Stimulated activated naive CD8-positive, alpha-beta T cell treated with anti-CD3 and anti-CD28 coated beads, Interleukin-15, Interleukin-2, amounts not matched to agents 100 ng/mL and 50 ng/mL, for 24 hours (primary cell): Measurements from ENCODE around the gene KRT8.
"Not testable (repeated sequence)": the region's sequence is repeated elsewhere in the genome, so short reads cannot be mapped to it uniquely, and the experiment has no call there.

Source experiments
- H3K27ac Mint-ChIP-seq: one replicate; pipeline ENCODE4 v1.8.0; 2021; ENCODE audit warnings: mild to moderate bottlenecking, mixed read lengths
- H3K27me3 Mint-ChIP-seq: one replicate; pipeline ENCODE4 v1.8.0; 2021; ENCODE audit warnings: mixed read lengths
- H3K36me3 Mint-ChIP-seq: one replicate; pipeline ENCODE4 v1.8.0; 2021; ENCODE audit warnings: low read depth, mixed read lengths
- H3K4me1 Mint-ChIP-seq: one replicate; pipeline ENCODE4 v1.8.0; 2021; ENCODE audit warnings: low read depth, mixed read lengths
- H3K4me3 Mint-ChIP-seq: one replicate; pipeline ENCODE4 v1.8.0; 2021; ENCODE audit warnings: mild to moderate bottlenecking, mixed read lengths
- H3K9me3 Mint-ChIP-seq: one replicate; pipeline ENCODE4 v1.8.0; 2021; ENCODE audit warnings: mixed read lengths

KRT8 gene

DNA sequence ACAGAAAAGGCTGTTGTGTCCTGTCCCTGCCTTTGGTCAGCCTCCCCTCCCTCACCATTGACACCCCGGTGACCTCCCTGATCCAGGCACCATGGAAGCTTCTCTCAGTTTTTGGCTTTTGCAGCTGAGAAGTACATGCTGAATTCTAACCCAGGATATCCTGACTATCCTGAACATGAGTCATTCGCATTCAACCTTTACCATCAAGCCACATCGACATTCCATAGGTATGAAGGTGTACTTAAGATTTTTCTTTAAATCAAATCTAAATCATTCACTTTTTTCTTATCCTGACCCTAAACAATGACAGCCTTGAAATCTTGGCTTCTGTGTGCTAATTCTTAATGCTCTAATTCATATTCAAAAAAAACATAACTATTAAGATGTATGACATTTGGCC, 47.4 kb downstream of the KRT8 start:
- Mint-ChIP-seq H3K27ac (no peak overlapping the region), H3K36me3 (no peaks in the 10 kb centered on the region), H3K27me3 (peaks cover 4% of the 10 kb centered on the region), H3K4me3 (no peak overlapping the region), H3K9me3 (no peaks in the 10 kb centered on the region), H3K4me1 (no peaks in the 10 kb centered on the region)

DNA sequence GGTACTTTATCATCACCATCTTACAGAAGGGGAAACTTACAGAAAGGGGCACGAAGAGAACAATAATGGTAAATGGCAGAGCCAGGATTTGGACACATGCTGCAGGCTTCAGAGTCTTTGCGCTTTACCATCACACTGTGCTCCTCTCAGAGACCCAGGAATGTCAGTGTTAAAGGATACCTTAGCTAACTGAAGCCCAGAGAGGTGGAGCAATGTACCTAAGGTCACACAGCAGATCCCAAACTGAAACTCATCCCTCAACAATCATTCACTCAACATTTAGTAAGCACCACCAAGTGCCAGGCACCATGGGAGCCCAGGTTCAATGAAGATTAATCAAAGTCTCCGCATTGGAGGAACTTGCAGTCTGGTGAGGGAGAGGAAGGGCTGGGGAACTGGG, 48.1 kb downstream of the KRT8 start:
- Mint-ChIP-seq H3K4me3 (no peak overlapping the region), H3K27ac (no peak overlapping the region), H3K36me3 (no peaks in the 10 kb centered on the region), H3K27me3 (peaks cover 4% of the 10 kb centered on the region), H3K9me3 (no peaks in the 10 kb centered on the region), H3K4me1 (no peaks in the 10 kb centered on the region)

DNA sequence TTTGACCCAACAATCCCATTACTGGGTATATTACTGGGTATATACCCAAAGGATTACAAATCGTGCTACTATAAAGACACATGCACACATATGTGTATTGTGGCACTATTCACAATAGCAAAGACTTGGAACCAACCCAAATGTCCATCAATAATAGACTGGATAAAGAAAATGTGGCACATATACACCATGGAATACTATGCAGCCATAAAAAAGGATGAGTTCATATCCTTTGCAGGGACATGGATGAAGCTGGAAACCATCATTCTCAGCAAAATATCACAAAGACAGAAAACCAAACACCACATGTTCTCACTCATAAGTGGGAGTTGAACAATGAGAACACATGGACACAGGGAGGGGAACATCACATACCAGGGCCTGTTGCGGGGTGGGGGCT, 48.8 kb downstream of the KRT8 start:
- H3K4me3 Mint-ChIP-seq, H3K9me3 Mint-ChIP-seq, H3K27ac Mint-ChIP-seq, H3K36me3 Mint-ChIP-seq, H3K27me3 Mint-ChIP-seq, H3K4me1 Mint-ChIP-seq: not testable (repeated sequence)

DNA sequence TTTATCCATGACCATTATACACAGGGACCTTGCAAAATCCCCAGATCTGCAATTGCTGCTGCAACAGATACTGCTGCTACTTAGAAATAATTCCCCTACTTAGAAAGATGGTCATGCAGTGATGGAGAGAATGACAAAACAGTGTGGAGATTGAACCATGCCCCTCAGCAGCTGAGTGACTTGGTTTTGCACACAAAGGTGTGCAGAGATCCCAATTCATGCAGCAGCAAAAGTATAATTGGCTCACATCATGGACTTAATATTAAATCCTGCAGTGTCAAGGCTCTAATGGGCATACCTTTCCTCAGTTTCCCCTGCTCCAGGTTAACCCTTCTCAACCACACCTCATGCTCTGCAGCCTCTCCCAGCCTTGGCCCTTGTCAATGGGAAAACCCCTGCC, 53.1 kb downstream of the KRT8 start:
- no peak overlapping the region for H3K4me3 Mint-ChIP-seq
- H3K27ac Mint-ChIP-seq = no peak overlapping the region
- no peaks in the 10 kb centered on the region for H3K36me3 Mint-ChIP-seq
- no peaks in the 10 kb centered on the region for H3K9me3 Mint-ChIP-seq
- peaks cover 11% of the 10 kb centered on the region for H3K4me1 Mint-ChIP-seq
- H3K27me3 Mint-ChIP-seq = peaks cover 4% of the 10 kb centered on the region

DNA sequence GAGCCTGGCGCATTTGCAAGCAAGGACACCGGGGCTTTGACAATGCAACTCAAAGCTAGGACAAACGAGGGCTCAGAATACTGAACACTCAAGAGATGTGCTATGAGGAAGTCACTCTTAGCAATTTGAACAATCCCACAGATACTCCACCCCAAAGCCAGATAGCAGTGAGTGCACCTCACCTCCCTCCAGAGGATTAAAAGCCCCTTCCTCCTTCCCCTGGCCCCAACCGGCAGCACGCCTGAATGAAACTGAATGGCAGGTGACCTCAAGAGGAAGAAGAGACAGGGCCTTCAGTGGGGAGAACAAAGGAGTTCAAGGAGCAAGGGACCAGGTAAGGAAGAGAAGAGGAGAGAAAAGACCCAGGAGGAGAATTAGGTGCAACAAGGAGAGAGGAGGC, 54.2 kb downstream of the KRT8 start:
- Mint-ChIP-seq H3K27me3 (peaks cover 4% of the 10 kb centered on the region), H3K4me1 (peaks cover 12% of the 10 kb centered on the region), H3K36me3 (no peaks in the 10 kb centered on the region), H3K4me3 (no peak overlapping the region), H3K27ac (no peak overlapping the region), H3K9me3 (no peaks in the 10 kb centered on the region)

DNA sequence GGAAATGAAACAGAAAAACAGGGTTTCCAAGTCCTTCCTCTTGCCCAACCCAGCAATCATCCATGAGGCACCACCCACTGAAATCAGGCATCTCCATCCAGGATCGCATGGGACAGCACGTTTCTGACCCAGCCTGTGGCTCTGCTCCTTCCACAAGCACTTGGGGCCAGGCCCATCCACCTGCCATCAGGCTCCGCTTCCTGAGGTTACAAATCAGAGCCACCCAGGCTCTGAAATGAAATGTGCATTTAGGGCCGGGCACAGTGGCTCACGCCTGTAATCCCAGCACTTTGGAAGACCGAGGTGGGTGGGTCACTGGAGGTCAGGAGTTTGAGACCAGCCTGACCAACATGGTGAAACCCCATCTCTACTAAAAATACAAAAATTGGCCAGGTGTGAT, 55.4 kb downstream of the KRT8 start:
- Mint-ChIP-seq H3K4me1 (peaks cover 12% of the 10 kb centered on the region), H3K27ac (no peak overlapping the region), H3K4me3 (no peak overlapping the region), H3K9me3 (no peaks in the 10 kb centered on the region), H3K27me3 (peaks cover 4% of the 10 kb centered on the region), H3K36me3 (no peaks in the 10 kb centered on the region)

DNA sequence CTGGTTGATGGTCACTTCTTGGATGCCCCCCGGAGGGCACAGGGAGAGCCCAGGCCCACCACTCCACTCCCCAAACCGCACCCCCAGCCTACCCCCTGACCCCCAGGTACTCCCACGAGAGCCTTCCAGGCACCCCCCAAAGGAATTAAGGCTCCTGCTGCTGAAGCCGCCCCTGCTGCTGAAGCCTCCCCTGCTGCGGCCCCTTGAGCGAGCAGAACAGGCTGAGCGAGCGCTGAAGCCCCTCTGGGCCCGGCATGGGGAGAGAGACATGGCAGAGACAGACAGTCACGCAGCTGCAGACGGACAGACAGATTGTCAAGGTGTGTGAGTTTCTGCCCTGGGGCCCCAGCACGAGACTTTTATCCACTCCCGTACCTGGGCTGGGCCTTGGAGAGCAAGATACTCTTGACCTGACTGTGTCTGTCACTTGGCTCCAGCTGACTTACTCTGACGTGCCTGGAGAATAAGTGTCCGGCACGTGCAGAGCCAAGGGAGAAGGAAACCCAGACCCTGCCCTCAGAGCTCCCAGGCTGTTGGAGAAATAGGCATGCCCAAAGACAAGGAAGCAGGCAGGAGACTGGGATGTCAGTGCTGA, 56.1 kb downstream of the KRT8 start, which contains the start of gene KRT78:
KRT78 (minus strand) TSS at position 334 of the 595 bp plus-strand sequence; CDS start at position 270, 64 bp downstream.
- Mint-ChIP-seq H3K27me3 (peaks cover 4% of the 10 kb centered on the region), H3K36me3 (no peaks in the 10 kb centered on the region), H3K4me1 (peaks cover 12% of the 10 kb centered on the region), H3K4me3 (no peak within 1 kb of the TSS), H3K27ac (no peak within 1 kb of the TSS), H3K9me3 (no peaks in the 10 kb centered on the region)

DNA sequence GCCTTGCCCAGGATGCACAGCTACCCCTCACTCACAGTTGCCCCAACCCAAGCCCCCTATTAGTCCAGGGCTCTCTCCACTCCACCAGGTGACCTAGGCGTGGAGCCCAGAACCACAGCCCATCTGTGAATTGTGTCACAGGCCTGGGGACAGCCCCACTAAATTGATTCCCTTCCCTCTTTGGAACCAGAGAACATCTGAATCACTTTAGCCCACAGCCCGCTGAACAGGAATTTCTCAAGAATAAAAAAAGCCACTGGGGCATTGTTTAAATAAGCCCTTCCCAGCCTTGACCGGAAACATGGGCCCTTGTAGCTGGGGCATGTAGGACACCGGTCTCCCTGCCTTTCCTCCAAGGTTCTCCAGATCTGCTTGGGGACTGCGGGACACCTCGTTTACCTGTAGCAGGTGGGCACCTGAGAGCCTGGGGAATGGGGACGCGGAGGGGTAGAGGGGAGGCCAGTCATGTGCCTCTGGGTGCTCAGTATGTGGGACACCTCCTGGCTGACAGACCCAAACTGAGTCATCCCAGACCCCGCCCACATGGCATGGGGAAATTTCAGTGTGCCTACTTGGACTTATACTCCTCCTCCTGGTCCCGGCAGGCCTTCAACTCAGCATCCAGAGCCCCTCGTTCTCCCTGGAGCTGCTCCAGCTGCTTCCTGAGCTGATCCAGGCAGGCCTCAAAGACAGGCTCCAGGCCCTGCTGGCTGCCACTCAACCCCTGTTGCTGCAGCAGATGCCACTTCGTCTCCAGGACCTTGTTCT, 57.4 kb downstream of the KRT8 start:
- Mint-ChIP-seq H3K4me1 (peaks cover 13% of the 10 kb centered on the region), H3K27ac (no peak overlapping the region), H3K27me3 (no peaks in the 10 kb centered on the region), H3K4me3 (no peak overlapping the region), H3K36me3 (no peaks in the 10 kb centered on the region), H3K9me3 (no peaks in the 10 kb centered on the region)
